NCI-H1694 treated with DMSO at 0.1 percent for 48 hours (cell line): Measurements from ENCODE around the gene STK24.

Source experiments
- DNase-seq: peaks from one replicate; lab custom pipeline; 2025; lab: John Stamatoyannopoulos, UW

Gene STK24

GRCh38 chr13:98450539-98451111 lies 126.3 kb downstream of the STK24 start:
- DNase-seq = no peak

GRCh38 chr13:98450026-98450425 lies 126.9 kb downstream of the STK24 start:
- no peak for DNase-seq

DNA sequence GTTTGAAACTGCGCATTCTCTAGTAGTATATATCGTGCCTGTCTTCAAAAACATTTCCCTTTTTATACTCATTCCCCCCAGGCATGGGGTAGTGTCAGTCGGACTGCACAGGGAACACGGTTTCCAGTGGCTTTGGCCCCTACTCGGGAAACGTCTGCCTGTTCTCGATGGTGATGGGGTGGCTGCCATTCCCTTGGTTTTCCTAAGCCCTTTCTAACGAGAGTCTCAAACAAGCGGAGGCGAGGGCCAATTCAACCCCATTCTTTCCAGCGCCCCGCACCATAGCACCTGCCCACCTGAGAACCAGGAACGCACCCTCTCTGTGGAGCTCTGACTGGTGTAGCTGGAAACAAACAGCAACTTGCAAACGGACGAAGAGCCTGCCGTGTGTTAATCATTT lies 127.6 kb downstream of the STK24 start:
- no peak for DNase-seq

- no peak for DNase-seq
These were observed 128.3 kb downstream of the STK24 start for GRCh38 chr13:98448642-98448928.

DNA sequence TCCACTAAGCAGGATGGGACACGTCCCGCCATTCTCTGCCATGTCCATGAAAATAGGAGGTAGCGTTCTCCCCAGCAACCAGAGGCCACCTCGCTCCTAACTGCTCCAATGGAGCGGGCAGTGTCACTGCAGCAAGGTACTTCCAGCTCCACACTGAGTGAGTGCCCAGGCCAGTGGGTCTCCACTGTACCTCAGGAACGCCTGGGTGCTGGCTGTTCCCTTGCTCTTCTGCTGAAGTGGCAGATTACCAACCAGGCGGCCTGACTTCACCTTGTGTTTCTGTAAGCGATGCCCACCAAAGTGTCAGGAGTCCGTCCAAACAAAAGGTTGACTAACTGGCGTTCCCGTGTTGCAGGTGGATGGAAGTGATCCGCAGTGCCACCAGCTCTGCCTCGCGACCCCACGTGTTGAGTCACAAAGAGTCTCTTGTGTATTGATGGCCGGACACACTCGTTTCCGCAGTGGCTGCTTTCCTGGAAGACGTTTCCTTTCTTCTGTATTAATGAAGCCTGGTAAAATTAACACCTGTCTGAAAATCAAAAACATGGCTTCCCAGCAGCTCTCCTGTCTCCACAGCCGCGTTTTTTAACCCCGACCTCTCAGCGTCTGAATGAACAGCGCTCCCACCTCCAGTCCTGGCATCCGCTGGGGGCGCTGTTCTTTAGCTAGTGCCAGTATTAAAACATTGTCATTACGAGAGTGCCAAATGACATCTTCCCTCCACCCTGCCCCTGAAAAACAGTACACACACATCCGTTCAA lies 128.8 kb downstream of the STK24 start:
- DNase-seq = peak; percentile 60

DNA sequence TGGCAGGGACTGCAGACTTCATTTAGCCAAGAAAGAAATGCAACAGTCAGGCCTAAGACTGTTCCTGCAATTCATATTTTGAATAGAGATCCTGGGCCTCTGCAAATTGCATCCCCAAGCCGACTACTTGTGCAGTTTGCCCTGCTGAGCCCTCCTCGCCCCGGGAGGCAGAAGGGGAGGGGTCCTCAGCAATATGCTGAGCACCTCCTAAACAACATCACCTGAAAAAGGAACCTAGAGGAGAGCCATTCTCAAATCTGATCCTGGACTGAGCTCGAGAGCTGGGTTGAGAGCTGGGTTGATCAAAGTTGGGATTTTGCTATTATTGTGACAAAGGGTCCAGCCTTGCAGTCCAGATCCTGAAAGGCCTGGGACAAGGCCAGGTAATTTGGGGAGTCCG lies 129.8 kb downstream of the STK24 start:
- no peak for DNase-seq

- no peak for DNase-seq
These were observed 130.7 kb downstream of the STK24 start for GRCh38 chr13:98446234-98446621.

DNA sequence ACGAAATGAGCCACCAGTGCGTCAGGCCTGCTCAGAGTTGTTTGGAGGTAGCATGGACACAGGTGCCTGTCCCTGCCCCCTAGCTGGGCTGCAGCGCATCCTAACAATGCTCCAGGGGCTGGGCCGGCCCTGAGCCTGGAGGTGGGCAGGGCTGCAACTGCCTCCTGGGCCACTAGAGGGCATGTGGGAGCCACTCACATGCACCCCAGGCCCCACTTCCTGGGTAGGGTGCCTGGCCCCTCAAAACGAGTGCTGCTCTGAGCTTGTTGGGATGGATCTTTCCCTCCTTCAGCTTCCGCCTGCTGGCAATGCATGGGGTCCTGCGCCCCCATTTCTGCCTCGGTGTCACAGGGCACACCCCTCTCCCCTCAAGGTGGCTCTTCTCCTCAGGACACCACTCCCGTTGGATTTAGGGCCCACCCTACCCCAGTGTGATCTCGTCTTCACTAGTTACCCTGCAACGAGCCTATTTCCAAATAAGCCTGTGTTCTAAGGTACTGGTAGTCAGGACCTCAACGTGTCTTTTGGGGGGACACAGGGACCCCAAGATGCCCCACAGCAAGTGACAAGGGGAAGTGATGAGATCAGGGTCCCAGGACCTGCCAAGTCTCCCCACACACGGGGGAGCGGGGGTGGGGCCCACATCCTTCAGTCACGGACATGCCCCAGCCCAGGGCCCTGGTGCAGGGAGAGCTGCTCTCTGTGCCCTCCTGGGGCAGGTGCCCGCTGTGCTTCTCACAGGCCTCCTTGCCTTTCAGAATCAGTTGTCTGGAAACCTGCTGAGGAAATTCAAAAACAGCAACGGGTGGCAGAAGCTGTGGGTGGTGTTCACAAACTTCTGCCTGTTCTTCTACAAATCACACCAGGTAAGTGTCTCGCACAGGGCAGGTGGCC lies 131.3 kb downstream of the STK24 start:
- peak; percentile 41 for DNase-seq

DNA sequence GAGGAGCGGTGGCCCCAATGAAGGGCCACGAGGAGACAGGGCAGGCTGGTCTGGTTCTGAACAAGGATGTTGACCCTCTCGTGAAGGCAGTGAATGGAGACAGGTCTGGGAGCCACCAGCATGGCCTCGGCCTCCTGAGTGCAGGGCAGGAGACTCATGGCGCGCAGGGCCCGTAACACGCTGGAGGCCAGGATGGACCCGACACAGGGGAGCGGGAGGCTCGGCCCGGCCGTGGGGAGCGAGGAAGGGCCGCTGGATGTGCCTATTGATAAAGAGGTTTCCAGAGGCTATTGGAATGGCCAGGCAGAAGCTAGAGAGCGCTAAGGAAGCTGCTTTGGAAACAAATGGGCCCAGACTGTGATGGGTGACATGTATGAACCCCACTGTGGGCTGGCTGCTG lies 132.5 kb downstream of the STK24 start:
- DNase-seq = no peak

DNA sequence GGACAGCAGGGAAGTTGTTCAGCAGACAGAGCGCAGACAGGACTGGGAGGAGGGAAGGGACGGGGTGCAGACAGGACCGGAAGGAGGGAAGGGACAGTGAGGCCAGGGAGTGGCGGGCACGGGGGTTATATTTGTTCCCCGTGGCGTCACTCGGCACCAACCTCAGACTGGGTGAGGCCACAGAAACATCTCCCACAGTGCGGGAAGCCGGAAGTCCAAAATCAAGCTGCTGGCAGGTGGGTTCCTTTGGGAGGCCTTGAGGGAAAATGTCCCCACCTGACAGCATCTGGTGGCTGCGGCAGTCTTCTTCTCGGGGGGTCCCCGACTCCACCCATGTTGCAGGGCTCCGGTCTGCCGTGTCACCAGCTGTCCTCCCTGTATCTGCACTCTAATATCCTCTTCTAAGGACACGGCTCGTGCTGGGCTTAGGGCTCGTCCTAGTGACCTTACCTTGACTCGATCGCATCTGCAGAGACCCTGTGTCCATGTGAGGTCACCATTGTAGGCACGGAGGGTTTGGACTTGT lies 133.0 kb downstream of the STK24 start:
- DNase-seq = no peak

DNA sequence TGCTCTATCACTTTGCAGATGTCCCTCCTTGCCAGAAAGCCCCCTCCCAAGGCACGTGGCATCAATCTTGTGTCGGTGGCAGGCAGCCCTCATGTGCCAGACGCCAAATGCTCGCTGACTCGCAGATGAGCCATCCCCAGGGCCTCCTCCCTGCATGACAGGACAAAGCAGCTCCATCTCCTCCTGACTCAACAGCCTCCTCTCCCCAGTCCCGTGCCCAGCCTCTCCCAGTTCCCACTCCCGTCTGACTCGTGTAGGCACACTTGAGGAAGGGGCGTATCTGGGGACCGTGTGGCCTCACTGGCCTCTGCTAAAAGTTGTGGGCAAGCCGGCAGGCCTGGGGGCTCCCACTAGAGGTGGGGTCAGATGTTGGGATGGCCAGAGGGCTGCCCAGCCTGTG lies 133.6 kb downstream of the STK24 start:
- no peak for DNase-seq

DNA sequence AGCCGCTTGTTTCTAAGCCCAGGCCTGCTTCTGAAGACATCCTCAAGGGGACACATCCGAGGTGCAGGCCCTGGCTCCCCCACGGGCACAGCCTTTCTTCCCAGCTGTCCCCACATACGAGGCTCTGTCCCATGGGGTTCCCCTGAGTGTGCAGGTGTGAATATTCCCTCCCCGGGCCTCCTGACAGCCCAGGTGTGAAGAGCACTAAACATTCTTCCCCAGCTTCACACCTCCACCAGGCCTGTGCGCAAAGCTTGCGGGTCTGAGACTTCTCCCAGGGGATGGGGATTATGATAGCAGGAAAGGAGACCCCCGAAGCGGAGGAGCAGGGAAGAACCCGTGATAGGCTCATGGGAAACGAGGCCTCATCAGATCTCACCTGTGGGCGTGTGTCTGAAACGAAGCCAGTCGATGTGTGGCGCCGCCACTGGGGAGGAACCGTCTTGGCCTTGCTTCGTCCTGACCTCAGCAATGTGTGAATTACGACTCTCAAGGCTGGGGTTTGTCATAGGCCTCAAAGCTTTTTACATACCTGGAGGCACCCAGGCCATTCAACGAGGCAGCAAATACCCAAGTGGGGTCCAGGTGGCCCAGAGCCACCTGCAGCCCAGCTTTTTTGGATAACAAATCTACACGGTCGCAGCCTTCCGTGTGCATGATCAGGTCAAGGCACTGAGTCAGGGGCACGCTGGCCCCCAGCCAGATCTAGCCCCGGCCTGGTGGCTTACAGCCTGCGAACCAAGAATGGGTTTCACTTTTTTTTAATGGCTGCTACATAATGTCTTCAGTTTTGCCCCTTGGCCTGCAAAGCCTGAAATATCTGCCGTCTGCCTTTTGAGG lies 134.3 kb downstream of the STK24 start:
- no peak for DNase-seq

- no peak for DNase-seq
These were observed 135.7 kb downstream of the STK24 start for GRCh38 chr13:98441056-98441676.

GRCh38 chr13:98440390-98441055 lies 136.4 kb downstream of the STK24 start:
- no peak for DNase-seq

- DNase-seq = no peak
These were observed 137.0 kb downstream of the STK24 start for GRCh38 chr13:98439896-98440295.

GRCh38 chr13:98439126-98439828 lies 137.6 kb downstream of the STK24 start:
- no peak for DNase-seq

- DNase-seq = no peak
These were observed 138.4 kb downstream of the STK24 start for GRCh38 chr13:98438246-98439125.

DNA sequence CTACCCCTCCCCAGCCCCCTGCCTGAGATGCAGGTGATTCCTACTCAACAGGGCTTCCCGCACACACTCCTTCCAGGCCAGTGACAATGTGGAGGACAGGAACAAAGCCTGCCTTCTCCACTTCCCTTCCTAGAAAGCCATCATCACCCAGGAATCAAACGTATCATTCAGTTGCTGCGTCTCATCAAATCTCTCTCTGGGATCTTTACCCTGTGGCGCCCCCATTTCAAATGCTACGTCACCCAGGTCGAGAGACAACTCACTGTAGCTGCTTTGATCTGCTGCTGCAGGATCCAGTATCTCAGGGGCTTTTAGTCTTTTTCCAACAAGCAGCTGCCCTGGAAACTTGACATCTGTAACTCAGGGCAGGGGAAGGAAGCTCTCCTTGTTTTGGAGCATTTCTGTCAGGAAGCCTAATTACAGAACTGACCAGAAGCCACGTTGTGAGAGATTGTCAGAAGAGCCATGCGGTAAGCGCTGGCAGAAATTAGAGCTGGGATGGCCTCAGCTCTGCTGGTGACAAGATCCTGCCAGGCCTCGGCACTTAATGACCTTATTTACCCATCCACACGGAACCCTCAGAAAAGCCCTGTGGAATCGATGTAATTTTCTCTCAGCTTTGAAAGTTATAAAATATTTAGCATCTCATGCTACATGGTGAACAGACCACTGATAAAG lies 140.5 kb downstream of the STK24 start:
- DNase-seq = no peak

GRCh38 chr13:98435376-98435775 lies 141.5 kb downstream of the STK24 start:
- no peak for DNase-seq
